ENCODE results near the gene MPP3.

Gene MPP3

GRCh38 chr17:43832168-43832975 lies 574 bp downstream of the MPP3 start:
- peak; percentile 12 for DNase-seq (ENCODE audit: low read depth)

GRCh38 chr17:43831633-43832032 lies 1.3 kb downstream of the MPP3 start:
- no peak for DNase-seq (ENCODE audit: low read depth)

GRCh38 chr17:43830510-43831140 lies 2.3 kb downstream of the MPP3 start:
- no peak for DNase-seq (ENCODE audit: low read depth)

GRCh38 chr17:43829738-43830137 lies 3.2 kb downstream of the MPP3 start:
- no peak for DNase-seq (ENCODE audit: low read depth)

- no peak for DNase-seq (ENCODE audit: low read depth)
These were observed 5.3 kb downstream of the MPP3 start for GRCh38 chr17:43827596-43827995.

- DNase-seq (ENCODE audit: low read depth), result no peak
These were observed 6.7 kb downstream of the MPP3 start for GRCh38 chr17:43826206-43826605.

- no peak for DNase-seq (ENCODE audit: low read depth)
These were observed 7.4 kb downstream of the MPP3 start for GRCh38 chr17:43825567-43825966.

- no peak for DNase-seq (ENCODE audit: low read depth)
These were observed 9.4 kb downstream of the MPP3 start for GRCh38 chr17:43823350-43824084.

GRCh38 chr17:43822570-43823190 lies 10.3 kb downstream of the MPP3 start:
- no peak for DNase-seq (ENCODE audit: low read depth)

GRCh38 chr17:43820759-43821158 lies 12.2 kb downstream of the MPP3 start:
- DNase-seq (ENCODE audit: low read depth), result no peak

GRCh38 chr17:43818966-43819365 lies 14.0 kb downstream of the MPP3 start:
- no peak for DNase-seq (ENCODE audit: low read depth)

- no peak for DNase-seq (ENCODE audit: low read depth)
These were observed 15.1 kb downstream of the MPP3 start for GRCh38 chr17:43817826-43818225.

GRCh38 chr17:43816336-43817320 lies 16.3 kb downstream of the MPP3 start:
- DNase-seq (ENCODE audit: low read depth), result no peak

- DNase-seq (ENCODE audit: low read depth), result no peak
These were observed 18.2 kb downstream of the MPP3 start for GRCh38 chr17:43814714-43815113.

- DNase-seq (ENCODE audit: low read depth), result no peak
These were observed 18.9 kb downstream of the MPP3 start for GRCh38 chr17:43814026-43814425.

- DNase-seq (ENCODE audit: low read depth), result no peak
These were observed 19.6 kb downstream of the MPP3 start for GRCh38 chr17:43813386-43813785.

GRCh38 chr17:43812396-43813265 lies 20.3 kb downstream of the MPP3 start:
- no peak for DNase-seq (ENCODE audit: low read depth)

GRCh38 chr17:43810823-43811222 lies 22.1 kb downstream of the MPP3 start:
- no peak for DNase-seq (ENCODE audit: low read depth)

- no peak for DNase-seq (ENCODE audit: low read depth)
These were observed 22.7 kb downstream of the MPP3 start for GRCh38 chr17:43810226-43810715.

GRCh38 chr17:43809121-43809520 lies 23.8 kb downstream of the MPP3 start:
- no peak for DNase-seq (ENCODE audit: low read depth)
